Activated CD4-positive, alpha-beta T cell treated with anti-CD3 and anti-CD28 coated beads for 48 hours (primary cell): ENCODE data around the gene ERC2.

Source experiments
- DNase-seq: peaks from one replicate; pipeline ENCODE4 v3.0.0-alpha.2; 2020

ERC2 gene

GRCh38 chr3:55480911-55481743 is 987.1 kb downstream of the ERC2 start:
- DNase-seq = no peak

- DNase-seq = no peak
These were observed 990.7 kb downstream of the ERC2 start for GRCh38 chr3:55477306-55478303.

GRCh38 chr3:55476515-55476914 is 991.8 kb downstream of the ERC2 start:
- no peak for DNase-seq

GRCh38 chr3:55474213-55474632 is 994.0 kb downstream of the ERC2 start:
- DNase-seq = no peak

- no peak for DNase-seq
These were observed 994.5 kb downstream of the ERC2 start for GRCh38 chr3:55473788-55474187.

- no peak for DNase-seq
These were observed 996.6 kb downstream of the ERC2 start for GRCh38 chr3:55471522-55472280.

GRCh38 chr3:55471084-55471483 is 997.2 kb downstream of the ERC2 start:
- no peak for DNase-seq

GRCh38 chr3:55469957-55470526 is 998.2 kb downstream of the ERC2 start:
- DNase-seq = no peak

- no peak for DNase-seq
These were observed 1000.0 kb downstream of the ERC2 start for GRCh38 chr3:55468251-55468650.

GRCh38 chr3:55467099-55467498 is 1001.2 kb downstream of the ERC2 start:
- no peak for DNase-seq

GRCh38 chr3:55466526-55466925 is 1001.7 kb downstream of the ERC2 start:
- DNase-seq = no peak

GRCh38 chr3:55461896-55462295 is 1006.4 kb downstream of the ERC2 start:
- DNase-seq = no peak

- no peak for DNase-seq
These were observed 1008.4 kb downstream of the ERC2 start for GRCh38 chr3:55459838-55460237.
